Activated CD4-positive, alpha-beta T cell treated with anti-CD3 and anti-CD28 coated beads for 24 hours (primary cell): ENCODE results near the gene CYB5RL.

Experiments
- DNase-seq, 2 donors: peaks; one replicate each; pipeline ENCODE4 v3.0.0-alpha.2; 2020; ENCODE audit warnings: low read depth in 2 of 2

The CYB5RL gene

DNA sequence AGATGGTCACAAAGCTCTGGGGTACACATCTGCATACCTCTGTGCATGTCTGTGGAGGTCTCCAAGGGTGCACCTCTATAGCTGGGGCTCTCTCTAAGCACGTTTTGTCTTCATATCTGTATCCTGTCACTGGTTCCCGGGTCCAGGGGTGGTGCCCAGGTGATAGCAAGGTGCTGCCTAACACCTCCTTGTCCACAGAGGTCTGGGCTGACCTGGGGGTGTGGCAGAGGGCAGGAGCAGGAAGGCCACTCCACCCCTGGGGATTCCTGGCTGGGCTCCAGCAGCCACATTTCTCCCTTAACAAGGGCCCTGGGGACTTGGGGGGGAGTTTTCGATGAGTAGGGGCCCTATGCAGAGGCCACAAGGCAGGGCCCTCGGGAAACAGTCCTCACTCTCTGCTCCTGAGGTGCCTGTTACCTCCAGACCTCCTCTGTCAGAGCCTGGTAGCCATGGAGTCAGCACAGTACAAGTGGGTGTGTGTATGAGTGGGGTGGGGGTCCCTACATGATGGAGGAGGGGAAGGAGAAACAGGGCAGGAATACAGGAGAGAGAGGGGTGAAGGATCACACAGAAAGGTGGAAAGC lies 40.0 kb downstream of the CYB5RL start:
- DNase-seq: no peak

DNA sequence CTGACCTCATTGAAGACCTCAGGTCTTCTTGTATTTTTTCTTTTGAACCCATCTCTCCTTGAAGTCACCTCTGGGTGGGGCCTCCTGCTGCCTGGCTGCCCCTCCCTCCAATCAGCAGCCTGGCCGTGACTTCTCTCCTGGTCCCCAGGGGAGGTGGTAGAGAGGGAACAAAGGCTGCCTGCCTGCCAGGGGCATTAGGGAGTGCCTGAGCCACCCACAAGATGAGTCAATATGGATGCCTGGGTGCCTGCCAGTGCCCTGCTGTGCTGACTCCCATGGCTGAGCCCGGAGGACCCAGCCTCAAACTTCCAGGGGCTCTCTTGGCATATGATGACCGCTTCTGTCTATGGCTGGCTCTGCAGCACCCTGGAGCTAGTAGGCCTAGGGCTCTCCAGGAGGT lies 41.8 kb downstream of the CYB5RL start:
- no peak for DNase-seq

DNA sequence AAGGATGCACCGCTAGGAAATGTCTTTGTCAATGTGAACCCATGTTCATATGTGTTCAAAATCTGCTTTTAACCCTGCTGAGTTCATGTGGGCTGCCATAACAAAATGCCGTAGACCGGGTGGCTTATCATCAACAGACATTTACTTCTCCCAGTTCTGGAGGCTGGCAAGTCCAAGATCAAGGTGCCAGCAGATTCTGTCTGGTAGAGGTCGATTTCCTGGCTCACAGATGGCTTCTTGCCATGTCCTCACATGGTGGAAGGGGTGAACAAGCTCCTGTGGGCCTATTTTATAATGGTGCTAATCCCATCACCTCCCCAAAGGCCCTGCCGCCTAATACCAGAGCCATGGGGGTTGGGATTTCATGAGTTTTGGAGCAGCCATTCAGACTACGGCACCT lies 42.4 kb downstream of the CYB5RL start:
- DNase-seq: no peak

DNA sequence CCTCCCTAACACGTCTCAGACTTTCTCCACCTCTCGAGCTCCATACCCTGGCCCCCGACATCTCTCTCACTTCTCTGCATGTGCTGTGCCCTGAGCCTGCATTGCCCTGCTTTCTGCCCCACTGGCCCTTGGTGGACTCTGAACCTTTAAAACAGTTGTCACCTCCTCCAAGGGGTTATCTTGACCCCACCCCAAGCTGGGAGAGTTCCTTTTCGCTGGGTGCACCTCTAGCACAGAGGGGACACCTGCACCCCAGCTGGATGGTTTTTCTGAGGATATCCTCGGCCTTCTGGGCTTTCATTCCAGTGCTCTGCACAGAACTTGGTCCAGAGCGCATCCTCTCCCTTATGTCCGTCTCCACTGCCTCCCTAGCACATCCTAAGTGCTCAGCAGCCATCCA lies 42.8 kb downstream of the CYB5RL start:
- no peak for DNase-seq

DNA sequence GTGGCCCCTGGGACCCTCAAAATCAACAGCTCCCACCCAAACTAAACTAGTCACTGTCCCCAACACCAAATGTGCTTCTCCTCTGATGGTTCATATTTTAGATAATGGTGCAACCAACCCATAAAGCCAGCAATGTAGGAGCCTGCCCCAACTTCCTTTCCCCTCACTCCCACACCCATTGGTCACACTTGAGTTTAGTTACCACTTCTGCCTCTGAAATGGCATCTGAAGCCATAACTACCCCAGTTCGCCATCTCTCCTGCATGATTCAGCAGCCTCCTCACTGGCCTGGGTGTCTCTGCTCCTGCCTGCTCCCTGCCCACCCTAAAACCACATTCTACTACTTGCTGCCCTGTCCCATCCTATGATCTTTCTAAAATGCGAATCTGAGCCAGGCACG lies 43.6 kb downstream of the CYB5RL start:
- no peak for DNase-seq

DNA sequence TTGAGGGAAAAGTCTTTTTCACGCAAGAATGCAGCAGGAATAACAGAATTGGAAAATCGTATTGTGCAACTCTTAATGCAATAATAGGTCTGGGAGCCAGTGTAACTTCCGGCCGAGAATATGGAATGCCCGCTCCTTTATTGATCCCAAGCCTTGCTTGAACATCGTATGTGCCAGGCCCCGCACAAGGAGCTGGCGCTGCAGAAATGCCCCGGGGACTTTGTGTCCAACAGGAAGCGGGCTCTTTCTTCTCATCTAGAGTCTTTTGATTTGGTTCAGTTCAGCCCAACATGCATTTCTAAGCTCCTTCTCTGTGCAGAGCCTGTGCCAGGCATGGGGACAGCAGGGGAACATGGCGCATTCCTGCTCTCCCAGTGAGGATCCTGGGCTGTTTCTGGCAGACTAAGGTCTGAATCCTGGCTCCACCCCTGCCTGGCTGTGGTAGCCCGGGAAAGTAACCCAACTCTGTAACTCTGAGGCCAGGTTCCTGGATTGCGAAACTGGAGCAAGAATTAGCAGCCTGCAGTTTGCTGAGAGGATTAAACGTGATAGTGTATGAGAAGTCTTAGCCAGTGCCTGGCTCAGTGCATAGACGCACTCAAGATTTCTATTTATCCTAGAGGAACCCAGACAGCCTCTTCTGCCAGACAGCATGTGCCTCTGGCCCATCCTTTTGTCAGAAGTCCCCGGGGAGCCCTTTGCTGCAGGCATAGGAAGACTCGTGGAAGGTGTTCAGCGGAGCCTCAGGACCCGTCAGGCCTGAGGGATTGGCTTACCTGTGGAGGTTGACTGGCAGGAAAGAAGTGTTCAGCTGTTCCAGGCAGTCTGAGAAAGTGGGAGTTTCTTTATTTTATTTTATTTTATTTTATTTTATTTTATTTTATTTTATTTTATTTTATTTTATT lies 46.0 kb downstream of the CYB5RL start:
- DNase-seq: no peak

DNA sequence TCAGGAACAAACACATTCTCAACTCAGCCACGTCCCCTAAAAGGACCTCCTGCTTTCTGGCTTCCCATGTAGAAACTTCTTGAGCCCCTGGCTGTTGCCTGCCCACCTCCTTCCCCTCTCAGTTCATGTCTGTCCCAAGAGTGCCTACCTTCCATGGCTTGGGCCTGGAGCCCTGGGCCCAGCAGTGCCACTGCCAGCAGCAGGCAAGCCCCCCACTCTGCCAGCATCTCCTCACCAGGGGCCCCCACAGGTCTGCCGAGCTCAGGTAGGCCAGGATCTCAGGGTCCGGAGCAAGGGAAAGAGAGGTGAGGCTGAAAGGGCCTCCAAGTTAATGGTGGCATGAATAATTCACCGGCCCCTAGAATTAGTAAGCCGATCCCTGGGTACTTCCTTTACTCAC lies 47.1 kb downstream of the CYB5RL start, which contains the start of gene CDCP2:
Gene CDCP2, minus strand, starts transcription at position 305 of the 400 bp plus-strand sequence. Its CDS starts 78 bp downstream, at position 227.
- no peak for DNase-seq

DNA sequence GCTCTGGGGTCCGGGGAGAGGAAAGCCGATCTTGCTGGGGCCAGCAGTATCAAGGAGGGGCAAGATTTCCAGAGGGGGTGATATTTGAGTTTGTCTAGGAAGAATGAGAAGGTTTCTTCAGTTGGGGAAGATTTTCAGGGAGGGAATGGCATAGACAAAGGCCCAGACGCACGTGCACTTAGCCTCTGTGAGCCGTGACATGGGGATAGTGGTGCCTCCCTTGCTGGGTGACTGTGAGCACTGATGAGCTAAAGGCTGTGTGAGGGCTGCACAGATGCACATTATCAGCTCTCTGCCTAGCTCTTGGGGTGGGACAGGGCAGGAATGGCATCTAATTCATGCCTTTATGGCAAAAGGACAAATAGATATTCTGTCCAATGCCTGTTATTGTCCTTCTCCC lies 48.8 kb downstream of the CYB5RL start:
- DNase-seq: no peak
